B cell (primary cell): ENCODE results near the gene CXXC5. TPM values are rescaled to one million over a fixed set of nuclear protein-coding genes. Genes with fewer than 3 reads are reported as not detected.

ENCODE experiments used
- ATAC-seq: fragments of 200-7000 bp; cut with Tn5 transposase; one replicate; pipeline ENCODE4 v1.10.0; 2021; ENCODE audit warnings: low read depth, mild to moderate bottlenecking, moderate number of reproducible peaks, moderate library complexity
- CTCF ChIA-PET: fragments of 350-600 bp; sonication (Branson Sonifier 250); formaldehyde crosslinking; loops from one replicate; lab custom pipeline; 2021; ENCODE audit warnings: antibody characterized with exemption, inconsistent platforms; lab: Charles Lee
- POLR2A ChIA-PET: fragments of 350-600 bp; sonication (Branson Sonifier 250); formaldehyde crosslinking; loops from one replicate; lab custom pipeline; 2021; ENCODE audit warnings: antibody characterized with exemption; lab: Charles Lee
- DNase-seq: peaks from one replicate; pipeline ENCODE4 v3.0.0; 2013
- H2AFZ ChIP-seq: 2 replicates; pipeline ENCODE4 v1.6.1; 2012; ENCODE audit warnings: mild to moderate bottlenecking, low read depth, low read length; ENCODE audit not compliant: insufficient read depth, poor library complexity, severe bottlenecking
- H3K27ac ChIP-seq, 2 donors: 1 replicate in 1 of 2; 2 replicates in 1 of 2; pipeline ENCODE4 v1.5.1; 2012 to 2013; ENCODE audit warnings: low read length in 2 of 2, mild to moderate bottlenecking in 2 of 2, moderate library complexity in 1 of 2
- H3K27me3 ChIP-seq, 4 experiments: fragments of 200-600 bp in 1 of 4; sonication (generic) in 1 of 4; replicated peaks in 1 of 4; 1 replicate in 2 of 4; 2 replicates in 2 of 4; pipeline versions ENCODE4 v1.6.1 to v1.7.0; 2013 to 2016; ENCODE audit warnings: low read length in 3 of 4, mild to moderate bottlenecking in 2 of 4, mixed read lengths in 1 of 4, moderate library complexity in 1 of 4; ENCODE audit not compliant: insufficient read depth in 4 of 4, control insufficient read depth in 3 of 4; ENCODE audit errors: control extremely low read depth in 1 of 4
- H3K36me3 ChIP-seq, 2 experiments: replicated peaks in 1 of 2; 1 replicate in 1 of 2; 2 replicates in 1 of 2; pipeline versions ENCODE4 v1.6.1 to v1.7.1; 2013; ENCODE audit warnings: low read length in 1 of 2; ENCODE audit not compliant: insufficient read depth in 2 of 2, control insufficient read depth in 1 of 2; ENCODE audit errors: control extremely low read depth in 1 of 2, extremely low read depth in 1 of 2
- H3K4me1 ChIP-seq, 2 donors: fragments of 200-600 bp in 1 of 2; sonication (generic) in 1 of 2; 1 replicate in 1 of 2; 2 replicates in 1 of 2; pipeline versions ENCODE4 v1.5.1 to v1.6.1; 2013 to 2017; ENCODE audit warnings: low read length in 2 of 2; ENCODE audit not compliant: control insufficient read depth in 2 of 2, insufficient read depth in 2 of 2
- H3K4me2 ChIP-seq: replicated peaks from 2 replicates; pipeline ENCODE3; 2012; ENCODE audit warnings: mild to moderate bottlenecking, low read depth, low read length; ENCODE audit not compliant: poor library complexity, severe bottlenecking
- H3K4me3 ChIP-seq, 5 experiments: fragments of 200-600 bp in 1 of 5; sonication (generic) in 1 of 5; 1 replicate in 3 of 5; 2 replicates in 2 of 5; pipeline versions ENCODE4 v1.5.1 to v1.7.0; 2011 to 2016; ENCODE audit warnings: low read length in 4 of 5, mild to moderate bottlenecking in 4 of 5, low read depth in 2 of 5, control low read depth in 1 of 5, moderate library complexity in 1 of 5; ENCODE audit not compliant: insufficient read depth in 1 of 5; ENCODE audit errors: control extremely low read depth in 1 of 5, extremely low read depth in 1 of 5
- H3K79me2 ChIP-seq: fragments of 200-600 bp; sonication (generic); one replicate; pipeline ENCODE4 v1.6.0; 2016; ENCODE audit warnings: low read length; ENCODE audit not compliant: control insufficient read depth, insufficient read depth
- H3K9ac ChIP-seq: fragments of 200-600 bp; sonication (generic); 2 replicates; pipeline ENCODE4 v1.6.1; 2017; ENCODE audit warnings: mild to moderate bottlenecking, low read length, moderate library complexity
- H3K9me3 ChIP-seq, 3 donors: one replicate each; pipeline versions ENCODE4 v1.6.1 to v1.7.1; 2013; ENCODE audit warnings: low read length in 2 of 3; ENCODE audit not compliant: control insufficient read depth in 2 of 3, insufficient read depth in 1 of 3; ENCODE audit errors: control extremely low read depth in 1 of 3
- H4K20me1 ChIP-seq: 2 replicates; pipeline ENCODE4 v1.6.0; 2012; ENCODE audit warnings: mild to moderate bottlenecking, low read length; ENCODE audit not compliant: insufficient read depth, control insufficient read depth, poor library complexity, severe bottlenecking
- H3K27ac Mint-ChIP-seq: one replicate; pipeline ENCODE4 v1.8.0; 2021; ENCODE audit warnings: mixed read lengths
- H3K27me3 Mint-ChIP-seq: one replicate; pipeline ENCODE4 v1.8.0; 2021; ENCODE audit warnings: mixed read lengths
- H3K4me1 Mint-ChIP-seq: one replicate; pipeline ENCODE4 v1.8.0; 2021; ENCODE audit warnings: mixed read lengths
- H3K4me3 Mint-ChIP-seq: one replicate; pipeline ENCODE4 v1.8.0; 2021; ENCODE audit warnings: mixed read lengths
- H3K9me3 Mint-ChIP-seq: one replicate; pipeline ENCODE4 v1.8.0; 2022; ENCODE audit warnings: mixed read lengths; ENCODE audit not compliant: insufficient read depth
- EZH2 ChIP-seq: IDR thresholded peaks from 2 replicates; pipeline ENCODE4 v1.6.1; 2012; ENCODE audit warnings: borderline replicate concordance, low read depth, mild to moderate bottlenecking, moderate library complexity, low read length; ENCODE audit not compliant: insufficient read depth, poor library complexity, severe bottlenecking
- WGBS: methylation state at CpG from one replicate; pipeline ENCODE4 v1.1.5; 2013; ENCODE audit warnings: missing lambda C conversion rate; ENCODE audit not compliant: insufficient coverage; 5-methylcytosine and 5-hydroxymethylcytosine counted together
- intact Hi-C: fragments of 100-400 bp; cut with micrococcal nuclease; formaldehyde crosslinking; loops from one replicate; pipeline ENCODE4 v1.10.0; 2022
- polyA plus RNA-seq: library from polyadenylated mRNA; depleted of rRNA; stranded (reverse); fragments of >200 nt; gene quantifications from 2 replicates; pipeline ENCODE4 v1.2.3, GENCODE V29; 2012
- total RNA-seq, 2 donors: library from RNA; stranded (reverse); fragments of 120-200 nt in 1 of 2; gene quantifications; 1 replicate in 1 of 2; 2 replicates in 1 of 2; pipeline versions ENCODE4 v1.2.3 to v1.2.4, GENCODE V29; 2013 to 2022
- TF ChIP-seq, protein P1 (sequence below): fragments of 200-600 bp; IDR thresholded peaks from one replicate; pipeline ENCODE4 v1.8.0; 2022; ENCODE audit warnings: antibody characterized with exemption, mild to moderate bottlenecking

Gene CXXC5
- total and polyA plus RNA-seq, 2 donors (not counting 1 experiment from before 2014, with no cell fraction given) = 126 to 143 TPM

- Histone ChIP-seq H3K9me3 (peaks cover 0 to 4% (median 0%) of the 10 kb centered on the region in 3 donors), H3K4me1 (peaks cover 59 to 69% of the 10 kb centered on the region in 2 donors), H3K9ac (no peak overlapping the region), H3K36me3 (peaks cover 0 to 31% of the 10 kb centered on the region in 2 experiments), H3K79me2 (peaks cover 10% of the 10 kb centered on the region), H3K4me2 (peak overlapping the region; percentile 67), H3K27ac (peak overlapping the region; percentile 23 to 47), H3K27me3 (no peaks in the 10 kb centered on the region), H3K4me3 (no peak overlapping the region), H2AFZ (no peak overlapping the region), H4K20me1 (peaks cover 53% of the 10 kb centered on the region)
- H3K27ac Mint-ChIP-seq = peak overlapping the region; percentile 80
- H3K27me3 Mint-ChIP-seq = no peaks in the 10 kb centered on the region
- intact Hi-C loops = loop anchor here (1.0 kb wide), 1 partner anchor 19 kb away; no protein-coding TSS in a partner anchor
- TF ChIP-seq EZH2 = no peak
- TF ChIP-seq, protein P1, sequence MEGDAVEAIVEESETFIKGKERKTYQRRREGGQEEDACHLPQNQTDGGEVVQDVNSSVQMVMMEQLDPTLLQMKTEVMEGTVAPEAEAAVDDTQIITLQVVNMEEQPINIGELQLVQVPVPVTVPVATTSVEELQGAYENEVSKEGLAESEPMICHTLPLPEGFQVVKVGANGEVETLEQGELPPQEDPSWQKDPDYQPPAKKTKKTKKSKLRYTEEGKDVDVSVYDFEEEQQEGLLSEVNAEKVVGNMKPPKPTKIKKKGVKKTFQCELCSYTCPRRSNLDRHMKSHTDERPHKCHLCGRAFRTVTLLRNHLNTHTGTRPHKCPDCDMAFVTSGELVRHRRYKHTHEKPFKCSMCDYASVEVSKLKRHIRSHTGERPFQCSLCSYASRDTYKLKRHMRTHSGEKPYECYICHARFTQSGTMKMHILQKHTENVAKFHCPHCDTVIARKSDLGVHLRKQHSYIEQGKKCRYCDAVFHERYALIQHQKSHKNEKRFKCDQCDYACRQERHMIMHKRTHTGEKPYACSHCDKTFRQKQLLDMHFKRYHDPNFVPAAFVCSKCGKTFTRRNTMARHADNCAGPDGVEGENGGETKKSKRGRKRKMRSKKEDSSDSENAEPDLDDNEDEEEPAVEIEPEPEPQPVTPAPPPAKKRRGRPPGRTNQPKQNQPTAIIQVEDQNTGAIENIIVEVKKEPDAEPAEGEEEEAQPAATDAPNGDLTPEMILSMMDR = no peak
- ChIA-PET CTCF (interaction anchor here (0.7 to 14.0 kb wide), 22 partner anchors 9 to 266 kb away, joined by 3 to 502 read pairs (median 10); partner anchors contain the start of gene CXXC5), POLR2A (interaction anchor here (0.6 to 4.8 kb wide), 13 partner anchors 12 to 77 kb away, joined by 3 to 64 read pairs (median 10); partner anchors contain the start of gene CXXC5)
- ATAC-seq (peak; percentile 28), DNase-seq (peak; percentile 68)
- no peaks in the 10 kb centered on the region for H3K9me3 Mint-ChIP-seq
- H3K4me3 Mint-ChIP-seq = peak overlapping the region; percentile 52
- H3K4me1 Mint-ChIP-seq = peaks cover 60% of the 10 kb centered on the region
- WGBS = 90% methylated on average over 2 of the region's 8 CpGs
Measured at GRCh38 chr5:139688751-139689372, 40.7 kb downstream of the CXXC5 start.
